Measurements from ENCODE around the gene DCXR. TPM values are rescaled to one million over a fixed set of nuclear protein-coding genes. Genes with fewer than 3 reads are reported as not detected.

The DCXR gene
- total RNA-seq, 1 experiment from 2014 or later = 140 TPM

GRCh38 chr17:82047379-82047778 lies 9.9 kb upstream of the DCXR start:
- Histone ChIP-seq H3K4me1 (ENCODE audit: insufficient read depth, low read length, poor library complexity, severe bottlenecking) (peaks cover under 1% of the 10 kb centered on the region), H3K27ac (ENCODE audit: low read depth, low read length, poor library complexity, severe bottlenecking) (no peak overlapping the region), H3K27me3 (replicated peaks; ENCODE audit: insufficient read depth, low read depth, low read length, poor library complexity) (no peaks in the 10 kb centered on the region), H3K36me3 (ENCODE audit: insufficient read depth, low read length, poor library complexity, severe bottlenecking) (peaks cover 25% of the 10 kb centered on the region), H3K4me3 (ENCODE audit: low read depth, low read length, poor library complexity, severe bottlenecking) (no peak overlapping the region), H3K9me3 (ENCODE audit: low read depth, low read length, poor library complexity, severe bottlenecking) (no peaks in the 10 kb centered on the region)
- no TSS peak for BruUV-seq (replicated peaks)
- TF ChIP-seq CTCF (conservative IDR thresholded peaks at IDR 0.05; ENCODE audit: low read depth, low read length) = no peak
- ChIA-PET CTCF (no interaction called here), POLR2A (ENCODE audit: low non-redundant PET) (no interaction called here)
- intact Hi-C loops (cut with micrococcal nuclease; ENCODE audit: unreplicated experiment) = no loop called here
- no peak for DNase-seq (ENCODE audit: low spot score)

- Histone ChIP-seq H3K36me3 (ENCODE audit: insufficient read depth, low read length, poor library complexity, severe bottlenecking) (peaks cover 25% of the 10 kb centered on the region), H3K4me3 (ENCODE audit: low read depth, low read length, poor library complexity, severe bottlenecking) (no peak overlapping the region), H3K4me1 (ENCODE audit: insufficient read depth, low read length, poor library complexity, severe bottlenecking) (no peaks in the 10 kb centered on the region), H3K27me3 (replicated peaks; ENCODE audit: insufficient read depth, low read depth, low read length, poor library complexity) (no peaks in the 10 kb centered on the region), H3K27ac (ENCODE audit: low read depth, low read length, poor library complexity, severe bottlenecking) (no peak overlapping the region), H3K9me3 (ENCODE audit: low read depth, low read length, poor library complexity, severe bottlenecking) (no peaks in the 10 kb centered on the region)
- TF ChIP-seq CTCF (conservative IDR thresholded peaks at IDR 0.05; ENCODE audit: low read depth, low read length) (no peak), EZH2 (IDR thresholded peaks at IDR 0.05; ENCODE audit: borderline replicate concordance, low read depth, low read length, poor library complexity, severe bottlenecking) (no peak)
- ChIA-PET POLR2A (ENCODE audit: low non-redundant PET) (no interaction called here), CTCF (no interaction called here)
- no peak for DNase-seq (ENCODE audit: low spot score)
- intact Hi-C loops (cut with micrococcal nuclease; ENCODE audit: unreplicated experiment) = no loop called here
- BruUV-seq (replicated peaks) = no TSS peak
Measured at GRCh38 chr17:82046903-82047302, 9.4 kb upstream of the DCXR start.

- Histone ChIP-seq H3K4me3 (ENCODE audit: low read depth, low read length, poor library complexity, severe bottlenecking) (no peak overlapping the region), H3K27ac (ENCODE audit: low read depth, low read length, poor library complexity, severe bottlenecking) (no peak overlapping the region), H3K4me1 (ENCODE audit: insufficient read depth, low read length, poor library complexity, severe bottlenecking) (no peaks in the 10 kb centered on the region), H3K36me3 (ENCODE audit: insufficient read depth, low read length, poor library complexity, severe bottlenecking) (peaks cover 25% of the 10 kb centered on the region), H3K9me3 (ENCODE audit: low read depth, low read length, poor library complexity, severe bottlenecking) (no peaks in the 10 kb centered on the region), H3K27me3 (replicated peaks; ENCODE audit: insufficient read depth, low read depth, low read length, poor library complexity) (no peaks in the 10 kb centered on the region)
- DNase-seq (ENCODE audit: low spot score) = no peak
- no TSS peak for BruUV-seq (replicated peaks)
- ChIA-PET CTCF (no interaction called here), POLR2A (ENCODE audit: low non-redundant PET) (no interaction called here)
- intact Hi-C loops (cut with micrococcal nuclease; ENCODE audit: unreplicated experiment) = no loop called here
- TF ChIP-seq CTCF (conservative IDR thresholded peaks at IDR 0.05; ENCODE audit: low read depth, low read length) = no peak
- no peak for TF ChIP-seq EZH2 (IDR thresholded peaks at IDR 0.05; ENCODE audit: borderline replicate concordance, low read depth, low read length, poor library complexity, severe bottlenecking)
Measured at GRCh38 chr17:82045936-82046484, 8.5 kb upstream of the DCXR start.

All from A673 (cell line).